Measurements from ENCODE around the gene MIGA1.
"Not testable (repeated sequence)": the region's sequence is repeated elsewhere in the genome, so short reads cannot be mapped to it uniquely, and the experiment has no call there.

Gene MIGA1

DNA sequence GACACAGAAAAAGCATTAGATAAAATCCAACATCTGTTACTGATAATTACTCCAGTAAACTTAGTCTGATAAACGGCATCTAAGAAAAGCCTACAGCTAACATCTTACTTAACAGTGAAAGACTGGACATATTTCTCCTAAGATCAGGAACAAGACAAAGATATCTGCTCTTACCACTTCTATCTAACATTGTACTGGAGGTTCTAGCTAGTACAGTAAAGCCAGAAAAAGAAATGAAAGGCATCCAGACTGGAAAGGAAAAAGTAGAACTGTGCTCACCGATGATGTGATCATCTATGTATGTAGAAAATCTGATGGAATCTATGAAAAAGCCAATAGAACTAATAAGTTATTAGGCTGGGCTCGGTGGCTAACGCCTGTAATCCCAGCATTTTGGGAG lies 130.7 kb downstream of the MIGA1 start:
- DNase-seq (ENCODE audit: low read depth in 2 of 2): no peak

DNA sequence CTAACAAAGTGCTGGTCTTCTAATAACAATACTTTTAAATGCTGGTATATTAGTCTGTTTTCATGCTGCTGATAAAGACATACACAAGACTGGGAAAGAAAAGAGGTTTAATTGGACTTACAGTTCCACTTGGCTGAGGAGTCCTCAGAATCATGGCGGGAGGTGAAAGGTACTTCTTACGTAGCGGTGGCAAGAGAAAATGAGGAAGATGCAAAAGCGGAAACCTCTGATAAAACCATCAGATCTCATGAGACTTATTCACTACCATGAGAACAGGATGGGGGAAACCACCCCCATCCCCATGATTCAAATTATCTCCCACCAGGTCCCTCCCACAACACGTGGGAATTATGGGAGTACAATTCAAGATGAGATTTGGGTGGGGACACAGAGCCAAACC lies 139.5 kb downstream of the MIGA1 start:
- not testable (repeated sequence) for DNase-seq (ENCODE audit: low read depth in 2 of 2)

DNA sequence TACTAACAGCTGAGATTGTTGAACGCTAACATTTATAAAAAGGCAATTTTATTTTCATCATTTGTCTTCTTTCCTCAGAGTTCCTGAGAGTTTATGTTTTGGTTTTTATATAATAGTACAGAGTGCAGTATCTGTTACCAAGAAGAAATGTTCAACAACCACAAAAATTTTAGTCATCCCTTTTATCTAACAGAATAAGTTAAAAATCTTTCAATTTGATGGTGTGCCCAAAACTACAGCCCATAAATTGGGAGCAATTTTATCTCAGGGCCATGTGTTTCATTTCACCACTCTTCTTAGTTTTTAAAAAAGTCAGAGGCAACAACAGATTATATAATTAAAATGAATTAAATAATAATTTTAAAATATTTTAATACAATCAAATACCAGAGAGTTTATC lies 146.1 kb downstream of the MIGA1 start:
- DNase-seq (ENCODE audit: low read depth in 2 of 2): peak; percentile 37 to 57

DNA sequence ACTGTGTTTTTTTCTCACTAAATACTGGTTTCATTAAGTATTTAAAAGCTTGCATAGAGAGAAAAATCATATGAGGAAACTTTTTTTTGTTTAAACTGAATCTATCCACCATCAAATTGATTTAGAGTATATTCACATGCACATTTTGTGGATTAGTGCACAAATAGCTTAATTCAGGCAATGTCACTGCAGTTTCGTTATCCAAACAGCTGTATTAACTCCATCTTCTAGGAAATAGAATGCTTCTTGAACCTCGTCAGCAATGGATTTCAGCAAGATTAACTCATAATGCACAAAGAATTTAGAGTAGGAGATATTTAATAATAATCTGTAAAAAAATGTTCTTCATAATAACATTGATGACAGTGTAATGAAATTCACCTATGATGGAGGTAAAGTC lies 146.5 kb downstream of the MIGA1 start:
- no peak for DNase-seq (ENCODE audit: low read depth in 2 of 2)

DNA sequence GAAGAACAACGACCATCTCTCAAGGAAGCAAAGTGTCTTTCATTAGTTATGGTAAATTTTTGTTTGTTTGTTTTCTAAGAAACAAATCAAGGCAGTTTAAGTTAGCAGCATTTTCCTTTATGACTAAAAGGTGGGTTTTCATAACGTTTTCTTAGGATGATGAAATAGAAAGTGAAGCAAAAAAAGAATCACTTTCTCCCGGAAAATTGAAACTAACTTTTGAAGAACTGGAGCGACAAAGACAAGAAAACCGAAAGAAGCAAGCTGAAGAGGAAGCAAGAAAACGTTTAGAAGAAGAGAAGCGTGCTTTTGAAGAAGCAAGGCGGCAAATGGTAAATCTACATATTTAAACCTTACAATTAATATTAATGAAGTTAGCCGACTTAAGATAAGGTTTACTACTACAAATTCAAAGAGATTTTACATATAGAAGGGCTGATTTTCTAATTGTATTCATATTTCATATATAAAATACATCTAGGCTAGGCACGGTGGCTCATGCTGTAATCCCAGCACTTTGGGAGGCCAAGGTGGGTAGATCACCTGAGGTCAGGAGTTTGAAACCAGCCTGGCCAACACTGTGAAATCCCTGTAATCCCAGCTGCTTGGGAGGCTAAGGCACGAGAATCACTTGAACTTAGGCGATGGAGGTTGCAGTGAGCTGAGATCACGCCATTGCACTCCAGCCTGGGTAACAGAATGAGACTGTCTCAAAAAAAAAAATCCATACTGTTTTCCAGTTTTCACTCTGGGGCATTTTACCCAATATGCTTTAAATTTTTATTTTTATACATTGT lies 147.3 kb downstream of the MIGA1 start:
- no peak for DNase-seq (ENCODE audit: low read depth in 2 of 2)

DNA sequence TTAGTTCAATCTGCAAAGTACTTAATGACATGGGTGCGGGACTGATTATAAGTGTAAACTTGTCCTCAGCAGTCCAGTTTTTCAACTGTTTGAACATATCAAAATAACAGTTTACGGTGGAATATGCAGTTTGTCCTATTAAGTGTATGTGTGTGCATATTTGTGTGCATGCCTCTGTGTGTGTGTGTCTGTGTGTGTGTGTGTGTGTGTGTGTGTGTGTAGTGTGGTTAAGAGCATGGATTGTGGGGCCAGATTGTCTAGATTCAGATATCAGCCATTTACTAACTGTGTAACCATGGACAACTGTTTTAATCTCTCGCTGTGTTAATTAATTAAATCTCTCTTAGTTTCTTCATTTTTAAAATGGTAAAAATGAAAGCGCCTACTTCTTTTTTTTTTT lies 148.0 kb downstream of the MIGA1 start:
- DNase-seq (ENCODE audit: low read depth in 2 of 2): no peak

Data from fibroblast of skin of left quadriceps (primary cell).